Erythroblast (primary cell): Measurements from ENCODE around the gene CORO2B.

Source experiments
- GATA1 ChIP-seq: IDR thresholded peaks from 2 replicates; pipeline ENCODE4 v1.6.1; 2011; ENCODE audit warnings: low read depth, mild to moderate bottlenecking, control low read depth, low read length, moderate library complexity
- POLR2A ChIP-seq: IDR thresholded peaks from 2 replicates; pipeline ENCODE4 v1.6.1; 2011; ENCODE audit warnings: mild to moderate bottlenecking, low read length

GRCh38 chr15:68595761-68596160, 17.0 kb downstream of the CORO2B start:
- no peak for TF ChIP-seq POLR2A
- TF ChIP-seq GATA1 = no peak
